GM19351 (cell line): ENCODE results near the gene LHFPL2.
"Not testable (repeated sequence)": the region's sequence is repeated elsewhere in the genome, so short reads cannot be mapped to it uniquely, and the experiment has no call there.

Experiments used
- ATAC-seq: cut with Tn5 transposase; IDR thresholded peaks from one replicate; pipeline ENCODE4 v1.9.1; 2021; ENCODE audit warnings: mild to moderate bottlenecking, moderate library complexity; ENCODE audit not compliant: unreplicated experiment

The LHFPL2 gene

DNA sequence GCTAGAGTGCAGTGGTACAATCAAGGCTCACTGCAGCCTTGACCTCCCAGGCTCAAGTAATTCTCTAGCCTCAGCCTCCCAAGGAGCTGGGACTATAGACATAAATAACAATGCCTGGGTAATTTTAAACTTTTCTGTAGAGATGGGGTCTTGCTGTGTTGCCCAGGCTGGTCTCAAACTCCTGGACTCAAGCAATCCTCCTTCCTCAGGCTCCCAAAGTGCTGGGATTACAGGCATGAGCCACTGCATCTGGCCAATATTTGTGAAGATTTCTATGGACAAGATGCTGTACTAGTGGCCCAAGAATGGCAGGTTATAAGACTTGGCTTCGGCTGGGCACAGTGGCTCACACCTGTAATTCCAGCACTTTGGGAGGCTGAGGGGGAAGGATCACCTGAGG, 18.4 kb upstream of the LHFPL2 start:
- ATAC-seq: not testable (repeated sequence)

GRCh38 chr5:78666041-78666444, 17.5 kb upstream of the LHFPL2 start:
- ATAC-seq: no peak

DNA sequence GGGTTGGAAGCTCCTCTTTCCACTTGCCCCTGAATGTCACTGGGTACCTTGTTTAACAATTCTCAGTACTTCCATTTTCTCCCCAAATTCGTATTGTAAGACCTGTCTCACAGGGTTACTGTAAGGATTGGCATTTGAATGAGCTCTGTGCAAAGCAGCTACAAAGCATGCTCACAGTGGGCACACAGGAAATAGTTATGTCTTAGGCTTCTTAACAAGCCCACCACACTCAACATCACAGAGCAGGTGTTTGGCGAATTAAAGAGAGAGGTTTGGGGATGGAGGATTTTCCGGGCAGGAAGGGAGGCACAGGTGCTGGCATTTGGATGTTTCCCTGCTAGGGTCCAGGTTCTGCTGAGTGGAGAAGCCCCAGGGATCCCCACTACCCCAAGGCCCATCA, 17.0 kb upstream of the LHFPL2 start:
- no peak for ATAC-seq

DNA sequence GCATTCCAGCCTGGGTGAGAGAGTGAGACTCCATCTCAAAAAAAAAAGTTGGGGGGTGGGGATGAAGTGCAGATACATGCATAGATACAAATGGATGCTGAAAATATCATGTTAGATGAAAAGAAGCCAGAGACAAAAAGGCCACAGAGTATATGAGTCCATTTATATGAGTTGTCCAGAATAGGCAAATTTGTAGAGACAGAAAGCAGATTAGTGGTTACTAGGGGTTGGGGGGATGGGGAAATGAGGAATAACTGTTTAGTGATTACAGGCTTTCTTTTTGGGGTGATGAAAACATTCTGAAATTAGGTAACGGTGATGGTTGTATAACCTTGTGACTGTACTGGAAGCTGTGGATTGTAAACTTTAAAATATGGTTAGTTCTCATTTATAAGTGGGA, 13.8 kb upstream of the LHFPL2 start:
- no peak for ATAC-seq

DNA sequence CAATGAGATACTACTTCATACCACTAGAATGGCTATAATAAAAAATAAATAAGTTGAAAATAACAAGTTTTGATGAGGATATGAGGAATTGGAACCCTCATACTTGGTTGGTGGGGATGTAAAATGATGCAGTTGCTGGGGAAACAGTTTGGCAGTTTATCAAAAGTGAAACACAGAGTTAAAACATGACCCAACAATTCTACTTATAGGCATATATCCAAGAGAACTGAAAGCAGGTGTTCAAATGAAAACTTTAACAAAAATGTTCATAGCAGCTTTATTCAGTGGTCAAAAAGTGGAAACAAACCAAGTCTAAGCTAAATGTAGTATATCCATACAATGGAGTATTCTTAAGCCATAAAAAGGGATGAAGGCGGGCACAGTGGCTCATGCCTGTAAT, 13.1 kb upstream of the LHFPL2 start:
- peak; percentile 73 for ATAC-seq

GRCh38 chr5:78661044-78661443, 12.5 kb upstream of the LHFPL2 start:
- no peak for ATAC-seq

DNA sequence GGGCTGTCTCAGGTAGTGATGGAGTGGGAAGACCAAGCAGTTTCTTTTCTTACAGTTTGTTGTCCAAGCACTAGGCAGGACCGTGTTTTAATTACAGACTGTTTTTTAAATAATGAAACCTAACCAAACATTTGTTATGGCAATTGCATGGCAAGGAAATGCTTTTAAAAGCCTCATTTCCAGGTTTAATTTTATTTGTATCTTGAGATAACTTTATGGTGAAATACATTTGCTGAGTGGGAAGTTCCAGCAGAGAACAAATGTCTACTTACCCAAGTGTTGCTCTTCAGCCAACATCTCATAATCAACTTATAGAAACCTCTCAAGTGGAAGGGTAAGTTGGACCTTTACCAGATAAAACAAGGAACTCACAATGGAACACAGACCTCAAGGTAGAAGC, 11.8 kb upstream of the LHFPL2 start:
- no peak for ATAC-seq

- no peak for ATAC-seq
Observed at GRCh38 chr5:78659714-78660113, 11.1 kb upstream of the LHFPL2 start.

GRCh38 chr5:78659114-78659513, 10.5 kb upstream of the LHFPL2 start:
- ATAC-seq: no peak

GRCh38 chr5:78657201-78657600, 8.6 kb upstream of the LHFPL2 start:
- no peak for ATAC-seq

DNA sequence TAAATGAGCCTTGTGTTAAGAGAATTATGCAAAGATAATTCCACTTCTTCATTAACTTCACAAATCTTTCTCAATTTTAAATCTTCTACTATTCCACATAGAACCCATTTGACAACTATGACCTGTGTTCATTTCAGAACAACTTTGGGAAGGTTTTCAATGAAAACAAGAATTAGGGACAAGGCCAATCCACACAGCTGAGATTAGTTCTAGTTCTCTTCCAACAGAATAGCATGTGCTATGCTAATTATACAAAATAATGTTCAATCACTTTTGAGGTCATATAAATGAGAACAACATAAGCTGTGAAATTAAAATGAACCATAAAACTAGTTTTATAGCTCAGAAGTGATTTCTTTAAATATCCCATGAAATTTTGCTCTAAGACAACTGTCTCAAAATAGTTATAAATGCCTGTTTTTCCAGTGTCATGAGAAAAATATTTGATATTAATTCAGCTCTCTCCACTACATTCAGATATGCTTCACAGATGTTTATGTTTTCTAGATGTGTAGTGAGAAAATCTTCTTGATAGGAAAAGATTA, 7.2 kb upstream of the LHFPL2 start:
- no peak for ATAC-seq

GRCh38 chr5:78654386-78654785, 5.8 kb upstream of the LHFPL2 start:
- no peak for ATAC-seq

DNA sequence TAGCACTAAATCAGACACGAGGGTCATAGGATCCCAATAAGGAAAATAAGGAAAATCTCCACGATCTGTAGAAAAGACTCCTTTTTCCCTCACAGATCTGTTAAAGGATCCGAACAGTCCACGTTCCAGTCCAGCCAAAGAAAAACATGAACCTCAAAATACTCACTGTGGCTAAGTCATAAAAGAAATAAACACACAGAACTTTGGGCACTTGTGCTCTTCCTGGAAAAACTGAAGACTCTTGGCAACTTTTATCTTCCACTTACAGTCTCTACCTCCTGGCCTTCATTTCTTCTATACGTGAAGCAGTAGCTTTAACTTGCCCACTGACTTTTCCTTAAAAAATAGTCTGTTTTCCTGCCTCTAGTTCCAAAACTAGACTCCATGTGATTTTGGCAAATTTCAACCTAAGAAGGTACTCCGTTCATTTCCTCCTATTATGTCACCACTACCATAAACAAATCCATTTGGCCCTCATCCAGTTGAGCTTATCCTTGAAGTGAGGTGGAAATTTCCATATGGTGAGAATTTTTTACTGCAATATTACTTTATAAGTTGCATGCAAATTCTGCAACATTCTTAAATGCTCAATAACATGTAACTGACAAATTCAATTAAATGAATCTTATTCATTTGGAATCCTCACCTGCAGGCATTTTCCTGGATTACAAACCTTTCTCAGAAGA, 5.3 kb upstream of the LHFPL2 start:
- no peak for ATAC-seq

GRCh38 chr5:78653031-78653430, 4.5 kb upstream of the LHFPL2 start:
- ATAC-seq: no peak

- ATAC-seq: no peak
Observed at GRCh38 chr5:78651468-78651867, 2.9 kb upstream of the LHFPL2 start.

- no peak for ATAC-seq
Observed at GRCh38 chr5:78650531-78650930, 2.0 kb upstream of the LHFPL2 start.

DNA sequence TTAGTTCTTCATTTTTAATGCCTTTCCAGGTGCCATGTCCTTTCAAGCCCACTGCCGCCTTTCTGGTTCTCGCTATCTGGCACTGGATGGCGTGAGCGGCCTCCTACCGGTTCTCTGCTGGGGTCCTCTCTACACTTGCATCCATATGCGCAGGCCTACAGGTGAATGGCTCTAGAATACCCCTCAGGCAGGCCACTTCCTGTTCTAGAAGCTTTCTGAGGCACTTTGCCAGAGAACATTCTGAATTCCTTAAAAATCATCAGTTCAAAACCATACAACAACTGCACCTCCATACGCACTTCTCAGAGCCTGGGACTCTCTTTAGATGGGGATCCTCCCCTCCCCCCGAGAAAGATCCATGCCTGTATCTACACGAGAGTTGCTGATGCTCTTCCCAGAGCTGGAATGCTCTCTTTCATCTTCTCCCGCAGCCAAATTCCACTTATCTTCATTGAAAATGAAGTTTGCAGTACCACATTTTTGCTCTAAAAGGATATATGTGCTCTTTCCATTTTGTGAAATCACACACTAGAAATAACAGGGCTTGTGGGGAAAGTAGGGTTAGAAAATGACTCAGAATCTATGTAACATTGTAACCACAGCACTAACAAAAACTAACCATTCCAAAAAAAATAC, 1.4 kb upstream of the LHFPL2 start:
- ATAC-seq: no peak

GRCh38 chr5:78649211-78649695, 681 bp upstream of the LHFPL2 start:
- no peak for ATAC-seq

GRCh38 chr5:78647838-78648358, 674 bp downstream of the LHFPL2 start:
- peak; percentile 23 for ATAC-seq

DNA sequence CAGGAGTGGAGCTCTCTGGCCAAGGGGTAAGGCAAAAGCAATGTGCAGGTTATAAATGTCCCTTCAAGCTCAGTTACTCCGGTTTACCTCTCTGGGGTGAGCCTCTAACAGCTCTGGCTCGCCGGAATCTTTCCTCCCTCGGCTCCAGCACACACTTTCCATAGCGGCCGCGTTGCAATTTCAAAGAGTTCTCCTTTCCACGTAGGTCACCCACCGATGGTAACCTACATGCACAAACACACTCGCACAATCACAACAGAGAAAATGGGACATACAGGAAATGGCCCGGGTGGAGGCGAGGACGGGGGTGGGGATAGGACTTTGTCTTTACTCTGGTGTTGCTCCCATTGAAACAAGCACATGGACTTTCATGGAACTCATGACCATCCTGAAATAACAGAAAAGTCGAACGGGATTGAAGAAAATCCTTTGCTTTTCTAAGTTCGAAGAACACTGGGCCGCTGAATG, 1.2 kb downstream of the LHFPL2 start:
- no peak for ATAC-seq

- ATAC-seq: no peak
Observed at GRCh38 chr5:78644741-78645300, 3.8 kb downstream of the LHFPL2 start.

DNA sequence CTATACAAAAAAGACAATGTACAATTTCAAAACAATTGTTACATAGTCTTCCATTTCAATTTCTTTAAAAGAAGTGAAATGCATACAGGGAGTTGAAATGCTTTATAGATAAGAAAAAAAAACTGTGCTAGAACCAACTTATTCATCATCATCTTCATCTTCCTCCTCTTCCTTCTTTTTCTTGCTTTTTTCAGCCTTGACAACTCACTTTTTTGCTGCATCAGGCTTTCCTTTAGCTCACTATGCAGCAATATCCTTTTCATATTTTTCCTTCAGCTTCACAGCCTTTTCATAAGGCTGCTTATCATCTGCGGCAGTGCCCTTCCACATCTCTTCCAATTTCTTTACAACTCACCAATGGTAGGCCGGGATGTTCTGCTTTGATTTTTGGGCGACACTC, 4.4 kb downstream of the LHFPL2 start:
- ATAC-seq: no peak
